Tibial nerve (tissue), 3 donors: ENCODE data around the gene CDX1.

Experiments
- POLR2A ChIP-seq, 2 donors: fragments of 450-650 bp; IDR thresholded peaks; one replicate each; pipeline ENCODE4 v1.6.1; 2017; ENCODE audit warnings: antibody characterized with exemption in 2 of 2, mild to moderate bottlenecking in 2 of 2, moderate library complexity in 2 of 2
- TF ChIP-seq, protein P1 (sequence below), 5 experiments: fragments of 200-600 bp in 3 of 5; fragments of 450-650 bp in 2 of 5; sonication (generic) in 3 of 5; IDR thresholded peaks; one replicate each; pipeline ENCODE4 v1.5.1; 2016 to 2019; ENCODE audit warnings: antibody characterized with exemption in 5 of 5, mild to moderate bottlenecking in 3 of 5, moderate library complexity in 2 of 5

DNA sequence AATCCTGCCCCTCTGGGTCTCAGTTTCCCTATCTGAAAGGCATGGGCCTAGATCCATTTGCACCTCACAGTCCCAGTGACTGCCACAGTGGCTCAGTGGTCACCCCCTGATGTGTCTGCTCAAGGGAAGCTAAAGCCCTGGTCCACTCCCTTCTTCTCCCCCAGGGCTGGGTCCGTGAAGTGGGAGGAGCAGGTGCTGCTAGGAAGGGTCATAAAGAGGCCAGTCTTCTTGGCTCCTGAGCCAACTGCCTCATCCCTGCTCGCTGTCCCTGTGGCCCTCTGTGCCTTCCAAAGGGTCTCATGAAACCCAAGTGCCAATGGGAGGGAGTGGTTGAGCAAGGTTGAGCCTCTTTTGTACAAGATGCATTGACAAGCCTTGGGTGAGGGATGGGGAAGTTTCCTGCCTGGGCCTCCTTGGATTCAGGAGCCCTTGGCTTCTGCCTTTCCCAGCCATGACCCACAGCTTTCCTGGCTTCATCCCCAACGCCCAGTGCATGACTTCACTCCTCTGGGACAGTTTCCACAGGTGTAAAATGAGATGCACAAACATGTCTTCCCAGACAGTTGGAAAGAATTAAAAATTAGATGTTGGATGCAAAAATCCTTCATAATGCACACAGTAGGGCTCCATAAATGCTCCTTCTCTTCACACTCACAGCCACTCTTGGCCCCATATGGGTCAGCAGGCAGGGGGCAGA lies 21.7 kb downstream of the CDX1 start:
- TF ChIP-seq, protein P1, sequence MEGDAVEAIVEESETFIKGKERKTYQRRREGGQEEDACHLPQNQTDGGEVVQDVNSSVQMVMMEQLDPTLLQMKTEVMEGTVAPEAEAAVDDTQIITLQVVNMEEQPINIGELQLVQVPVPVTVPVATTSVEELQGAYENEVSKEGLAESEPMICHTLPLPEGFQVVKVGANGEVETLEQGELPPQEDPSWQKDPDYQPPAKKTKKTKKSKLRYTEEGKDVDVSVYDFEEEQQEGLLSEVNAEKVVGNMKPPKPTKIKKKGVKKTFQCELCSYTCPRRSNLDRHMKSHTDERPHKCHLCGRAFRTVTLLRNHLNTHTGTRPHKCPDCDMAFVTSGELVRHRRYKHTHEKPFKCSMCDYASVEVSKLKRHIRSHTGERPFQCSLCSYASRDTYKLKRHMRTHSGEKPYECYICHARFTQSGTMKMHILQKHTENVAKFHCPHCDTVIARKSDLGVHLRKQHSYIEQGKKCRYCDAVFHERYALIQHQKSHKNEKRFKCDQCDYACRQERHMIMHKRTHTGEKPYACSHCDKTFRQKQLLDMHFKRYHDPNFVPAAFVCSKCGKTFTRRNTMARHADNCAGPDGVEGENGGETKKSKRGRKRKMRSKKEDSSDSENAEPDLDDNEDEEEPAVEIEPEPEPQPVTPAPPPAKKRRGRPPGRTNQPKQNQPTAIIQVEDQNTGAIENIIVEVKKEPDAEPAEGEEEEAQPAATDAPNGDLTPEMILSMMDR (IDR thresholded peaks at IDR 0.05) = no peak
- TF ChIP-seq POLR2A (IDR thresholded peaks at IDR 0.05) = no peak
